GM21526 (cell line): ENCODE data around the gene ITPR1.
"Not testable (repeated sequence)": the region's sequence is repeated elsewhere in the genome, so short reads cannot be mapped to it uniquely, and the experiment has no call there.

Source experiments
- ATAC-seq: cut with Tn5 transposase; IDR thresholded peaks from one replicate; pipeline ENCODE4 v1.9.1; 2021; ENCODE audit warnings: moderate library complexity; ENCODE audit not compliant: unreplicated experiment, low FRiP score

The ITPR1 gene

DNA sequence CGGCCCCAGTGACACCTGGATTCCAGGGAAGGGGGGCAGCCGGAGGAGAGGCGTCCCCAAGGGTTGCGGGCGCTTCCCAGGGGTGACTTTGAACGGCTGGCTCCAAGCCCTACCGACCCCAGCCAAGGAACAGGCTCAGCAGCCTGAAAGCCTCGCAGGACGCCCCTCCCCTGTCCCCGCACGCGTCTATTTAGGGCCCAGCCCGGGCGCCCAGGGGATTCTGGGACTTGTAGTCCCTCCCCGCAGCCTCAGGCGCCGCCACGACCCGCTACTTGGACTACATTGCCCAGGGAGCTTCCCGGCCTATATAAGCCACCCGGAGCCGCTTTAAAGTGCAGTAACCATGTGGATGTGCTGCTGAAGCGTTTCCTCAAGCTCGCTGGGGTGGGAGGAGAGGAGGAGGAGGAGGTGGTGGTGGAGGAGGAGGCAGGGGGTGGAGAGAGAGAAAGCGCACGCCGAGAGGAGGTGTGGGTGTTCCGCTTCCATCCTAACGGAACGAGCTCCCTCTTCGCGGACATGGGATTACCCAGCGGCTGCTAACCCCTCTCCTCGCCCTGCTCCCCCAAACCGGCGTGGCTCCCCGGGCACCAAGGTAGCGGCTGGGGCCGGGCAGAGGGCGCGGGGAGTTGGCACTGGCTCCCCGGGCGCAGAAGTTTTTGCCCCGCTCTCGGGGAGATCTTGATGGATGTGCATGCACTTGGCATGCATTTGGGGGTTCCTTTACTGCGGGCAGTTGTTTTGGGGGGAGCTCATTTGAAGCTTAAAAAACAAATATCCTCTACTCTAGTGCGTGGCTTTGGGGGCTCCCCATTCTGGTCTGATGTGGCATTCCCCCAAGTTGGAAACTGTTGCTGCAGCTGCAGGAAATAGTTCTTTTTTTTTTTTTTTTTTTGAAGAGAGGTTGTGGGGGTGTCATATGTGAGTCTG is at the start of gene ITPR1:
Gene ITPR1 (plus strand): TSS at position 335 of the 927 bp plus-strand sequence. CDS start 23,144 bp downstream, outside the sequence.
- ATAC-seq, result peak; percentile 89

DNA sequence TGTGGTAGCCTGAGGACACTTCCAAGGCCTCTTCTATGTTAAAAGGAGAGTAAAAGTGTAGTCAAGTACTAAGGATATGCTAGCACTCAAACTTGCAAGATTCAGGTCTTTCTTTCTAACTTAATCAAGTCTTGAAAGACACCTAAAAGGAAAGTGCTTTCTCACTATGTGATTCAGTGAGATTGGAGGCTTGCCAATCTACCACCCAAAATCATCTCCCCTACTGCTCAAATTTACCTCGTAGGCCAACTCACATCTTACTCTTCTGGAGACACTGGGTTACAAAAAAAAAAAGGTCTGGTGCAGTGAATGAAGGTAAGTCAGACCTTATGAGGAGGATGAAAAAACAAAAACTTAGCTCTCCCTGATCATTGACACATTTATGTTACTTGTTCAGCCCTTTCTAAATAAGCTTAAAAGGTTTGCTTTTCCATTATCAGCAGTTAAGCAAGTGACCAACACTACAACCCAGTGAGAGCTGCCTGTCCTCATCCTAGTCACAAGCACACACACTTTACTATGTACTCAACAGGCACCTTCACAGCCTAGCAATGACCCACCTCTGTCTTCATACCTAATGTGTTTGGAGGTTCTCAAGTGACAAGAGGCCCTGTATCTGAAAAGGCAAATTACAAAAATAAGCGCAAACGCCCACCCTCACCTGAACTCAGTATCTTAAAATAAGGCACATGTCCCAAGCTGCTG is 45.7 kb upstream of the ITPR1 start:
- ATAC-seq, result no peak

DNA sequence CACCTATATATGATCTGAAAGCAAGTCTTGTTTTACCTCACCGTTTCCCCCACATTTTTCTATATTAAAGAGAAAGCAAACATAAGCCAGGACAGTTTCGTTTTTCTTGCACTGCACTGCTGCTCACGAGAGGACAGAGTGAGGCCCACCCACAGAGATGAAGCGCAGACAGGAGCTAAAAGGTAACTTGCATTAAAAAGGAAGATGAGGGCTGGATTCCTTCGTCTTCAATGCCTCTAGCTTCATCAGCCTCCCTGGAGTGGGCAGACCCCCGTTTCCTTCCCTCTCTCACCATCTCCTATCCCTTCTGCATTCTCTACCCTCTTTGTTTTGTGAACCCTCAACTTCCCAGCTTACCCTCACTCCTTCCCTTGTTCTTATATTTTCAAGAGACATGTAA is 45.0 kb upstream of the ITPR1 start:
- ATAC-seq, result no peak

DNA sequence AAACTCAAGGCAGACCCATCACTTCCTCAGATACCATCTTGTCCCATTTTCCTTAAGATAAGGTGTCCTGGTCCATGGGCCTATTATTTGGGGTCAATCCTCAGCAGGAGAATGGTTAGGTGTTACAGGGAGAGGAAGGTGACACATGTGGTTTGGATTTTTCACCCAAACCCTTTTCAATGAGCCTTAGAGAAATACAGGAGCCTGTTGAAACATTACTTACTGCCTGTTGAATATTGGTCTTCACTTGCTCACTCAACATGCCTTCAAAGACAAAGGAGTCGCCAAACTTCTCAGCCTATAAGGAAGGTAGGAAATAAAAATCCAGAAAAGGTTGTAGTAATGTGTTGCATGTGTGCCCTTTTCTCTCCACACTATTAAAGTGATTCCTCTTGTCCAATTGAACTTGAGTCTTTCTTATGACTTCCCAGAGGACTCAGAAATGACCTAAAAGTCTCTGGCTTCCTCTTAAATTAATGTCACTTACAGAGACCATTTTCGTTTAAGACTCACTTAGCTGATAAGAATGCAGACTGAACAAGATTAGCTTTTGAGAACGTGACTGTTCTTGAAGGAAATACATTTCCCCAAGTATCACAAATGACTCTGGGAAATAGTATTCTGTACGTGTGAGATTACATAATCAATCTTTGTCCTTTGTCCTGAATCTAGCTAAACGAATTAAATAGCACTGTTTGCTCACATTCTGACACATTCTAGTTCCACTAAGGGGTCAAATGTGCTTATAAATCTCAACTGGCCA is 43.9 kb upstream of the ITPR1 start:
- ATAC-seq, result no peak

DNA sequence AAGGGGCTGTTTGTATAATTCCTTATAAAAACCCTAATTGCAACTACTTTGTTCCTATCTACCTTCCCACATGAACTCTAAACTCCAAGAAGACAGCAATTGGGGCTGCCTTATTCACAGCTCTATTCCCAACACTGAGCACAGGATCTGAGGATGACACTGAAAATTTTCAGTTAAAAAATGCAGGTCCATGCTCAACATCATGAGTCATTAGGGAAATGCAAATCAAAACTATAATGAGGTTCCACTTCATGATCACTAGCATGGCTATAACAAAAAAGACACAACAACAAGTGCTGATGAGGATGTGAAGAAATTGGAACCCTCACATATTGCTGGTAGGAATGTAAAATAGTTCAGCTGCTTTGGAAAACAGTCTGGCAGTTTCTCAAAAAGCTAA is 39.0 kb upstream of the ITPR1 start:
- no peak for ATAC-seq

DNA sequence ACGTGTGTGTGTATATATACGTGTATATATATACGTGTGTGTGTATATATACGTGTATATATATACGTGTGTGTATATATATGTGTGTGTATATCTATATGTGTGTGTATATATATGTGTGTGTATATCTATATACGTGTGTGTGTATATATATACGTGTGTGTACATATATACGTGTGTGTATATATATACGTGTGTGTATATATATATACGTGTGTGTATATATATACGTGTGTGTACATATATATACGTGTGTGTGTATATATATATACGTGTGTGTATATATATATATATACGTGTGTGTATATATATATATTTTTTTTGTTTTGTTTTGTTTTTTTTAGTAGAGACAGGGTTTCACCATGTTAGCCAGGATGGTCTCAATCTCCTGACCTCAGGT is 36.4 kb upstream of the ITPR1 start:
- not testable (repeated sequence) for ATAC-seq

DNA sequence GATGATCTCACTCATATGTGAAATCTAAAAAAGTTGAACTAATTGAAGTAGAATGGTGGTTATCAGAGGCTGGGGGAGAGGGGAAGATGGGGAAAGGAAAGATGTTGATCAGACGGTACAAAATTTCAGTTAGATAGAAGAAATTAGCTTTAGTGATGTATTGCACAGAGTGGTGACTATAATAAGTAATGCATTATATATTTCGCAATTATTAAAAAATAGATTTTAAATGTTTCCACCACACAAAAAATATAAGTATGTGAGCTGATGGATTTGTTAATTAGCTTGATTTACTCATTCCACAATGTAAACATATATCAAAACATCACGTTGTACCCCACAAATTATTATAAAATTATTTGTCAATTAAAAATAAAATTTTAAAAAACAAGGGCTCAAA is 34.2 kb upstream of the ITPR1 start:
- ATAC-seq, result no peak

DNA sequence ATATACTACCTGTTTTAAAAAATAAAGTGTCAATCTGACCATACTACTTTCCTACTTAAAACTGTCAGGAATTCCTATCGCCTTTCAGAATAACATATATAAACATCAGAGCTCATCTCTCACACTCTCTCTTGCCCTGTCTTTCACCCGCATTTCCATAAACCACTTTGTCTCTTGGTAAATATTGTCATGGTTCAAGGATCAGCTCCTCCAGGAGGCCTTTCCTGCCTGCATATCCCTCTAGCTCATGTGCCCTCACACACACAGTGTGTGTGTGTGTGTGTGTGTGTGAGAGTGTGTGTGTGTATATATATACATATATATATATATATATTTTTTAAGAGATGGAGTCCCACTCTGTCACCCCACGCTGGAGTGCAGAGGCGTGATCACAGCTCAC is 32.8 kb upstream of the ITPR1 start:
- ATAC-seq, result no peak

DNA sequence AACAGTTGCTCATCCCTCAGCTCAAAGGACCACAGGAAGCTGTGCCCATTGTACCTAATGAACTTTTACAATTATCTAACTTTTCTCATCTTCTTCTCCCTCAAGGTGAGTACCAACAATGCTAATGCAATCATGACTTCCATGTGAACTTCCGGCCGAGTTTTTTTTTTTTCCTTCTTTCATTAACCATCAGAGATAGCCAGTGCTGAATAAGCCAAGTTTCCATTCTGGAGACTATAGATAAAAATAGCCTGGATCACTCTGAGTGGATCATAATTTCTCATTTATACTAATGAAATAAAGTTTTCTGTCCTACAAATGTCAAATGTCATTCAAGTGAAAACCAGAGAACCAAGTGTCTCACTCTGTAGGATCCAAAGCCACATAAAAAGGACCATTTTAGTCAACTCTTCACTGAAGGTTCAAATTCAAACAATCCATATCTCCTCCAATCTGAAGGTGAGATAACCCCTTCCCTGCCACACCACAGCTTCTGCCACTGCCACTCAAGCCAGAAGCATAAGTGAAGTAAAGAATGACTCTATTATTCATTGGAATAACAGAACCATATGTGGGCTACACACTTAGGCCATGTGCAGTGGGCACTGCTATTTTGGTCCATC is 31.6 kb upstream of the ITPR1 start:
- no peak for ATAC-seq

DNA sequence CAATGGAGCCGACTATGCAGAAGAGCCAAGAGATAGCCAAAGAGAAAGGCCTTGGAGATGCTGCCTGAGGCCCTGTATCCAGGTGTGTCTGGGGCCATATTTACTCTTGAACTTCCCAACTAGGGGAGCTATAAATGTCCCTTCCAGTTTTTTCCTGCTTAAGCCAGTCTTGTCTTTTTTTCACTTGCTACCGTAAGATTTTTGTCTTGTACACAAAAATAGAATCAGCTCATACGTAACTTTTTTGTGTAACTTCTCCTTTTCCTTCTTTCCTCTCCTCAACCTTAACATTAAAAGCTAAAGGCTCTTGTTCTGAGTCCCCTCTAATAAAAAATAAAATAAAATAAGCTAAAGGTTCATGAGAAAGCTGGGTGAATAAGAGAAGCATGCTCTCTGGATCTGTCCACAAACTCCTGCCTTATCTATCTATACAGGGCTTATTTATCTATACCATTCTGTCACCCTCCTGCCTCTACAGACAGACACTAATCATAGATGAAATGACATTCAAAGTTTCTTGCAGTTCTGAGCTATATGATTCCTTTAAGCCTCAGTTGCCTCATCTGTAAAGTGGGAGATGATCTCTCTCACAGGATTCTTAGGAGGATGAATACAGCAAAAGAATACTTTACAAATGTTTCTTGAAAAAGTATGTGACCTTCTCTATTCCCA is 30.6 kb upstream of the ITPR1 start:
- no peak for ATAC-seq

DNA sequence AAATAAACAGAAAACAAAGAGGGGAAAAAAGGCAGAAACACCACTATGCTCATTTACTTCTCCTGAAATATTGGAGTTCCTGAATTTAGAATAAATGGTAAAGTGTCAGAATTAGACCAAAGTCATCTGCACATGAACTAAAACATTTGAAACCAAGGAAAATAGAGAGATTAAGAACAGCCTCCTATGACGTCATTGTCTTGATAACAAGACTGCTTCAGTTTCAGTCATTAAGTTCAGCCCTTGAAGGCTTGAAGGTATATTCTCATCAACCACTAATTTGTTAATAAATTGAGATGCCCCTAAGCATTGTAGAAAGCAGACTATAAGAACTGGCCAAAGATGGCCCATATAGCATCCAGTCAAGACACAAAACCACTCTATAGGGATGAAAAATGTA is 28.6 kb upstream of the ITPR1 start:
- no peak for ATAC-seq

DNA sequence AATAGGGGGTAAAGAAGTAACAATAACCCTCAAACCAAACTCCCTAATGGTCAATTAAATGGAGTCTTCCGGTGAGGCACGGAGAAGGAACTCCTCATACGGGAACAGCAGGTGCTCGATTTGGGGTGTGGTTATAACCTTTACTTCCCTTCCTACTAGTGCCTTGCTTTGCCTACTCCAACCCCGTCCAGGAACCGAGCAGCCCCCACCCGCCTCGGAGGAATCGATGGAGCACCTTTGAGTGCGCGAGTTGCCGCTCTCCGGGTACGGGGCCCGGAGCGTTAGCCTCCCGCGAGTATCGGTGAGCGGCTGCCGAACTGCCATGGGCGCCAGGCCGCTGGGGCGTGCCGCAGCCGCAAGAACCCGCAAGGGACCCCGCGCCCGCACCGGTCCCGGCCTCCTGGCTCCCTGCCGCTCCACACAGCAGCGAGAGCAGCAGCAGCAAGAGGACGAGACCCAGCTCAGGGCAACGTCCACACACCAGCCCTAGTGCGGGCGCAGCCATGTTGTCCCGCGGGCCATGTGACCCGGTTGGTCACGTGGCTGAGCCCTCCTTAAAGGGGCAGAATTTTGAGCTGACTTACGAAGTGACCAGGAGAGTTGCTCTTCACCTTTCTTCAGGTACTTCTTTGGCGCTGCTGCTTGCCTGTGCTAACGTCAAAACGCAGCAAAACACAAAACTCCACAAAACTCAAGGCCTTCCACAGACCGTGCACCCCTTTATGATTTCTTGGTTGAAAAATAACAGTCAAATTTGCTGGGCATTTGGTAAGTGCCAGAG is 26.2 kb upstream of the ITPR1 start, which contains the start of gene SUMF1:
Gene SUMF1 (minus strand): TSS at position 529 of the 781 bp plus-strand sequence. CDS start 24 bp downstream, at position 505.
- peak; percentile 100 for ATAC-seq

DNA sequence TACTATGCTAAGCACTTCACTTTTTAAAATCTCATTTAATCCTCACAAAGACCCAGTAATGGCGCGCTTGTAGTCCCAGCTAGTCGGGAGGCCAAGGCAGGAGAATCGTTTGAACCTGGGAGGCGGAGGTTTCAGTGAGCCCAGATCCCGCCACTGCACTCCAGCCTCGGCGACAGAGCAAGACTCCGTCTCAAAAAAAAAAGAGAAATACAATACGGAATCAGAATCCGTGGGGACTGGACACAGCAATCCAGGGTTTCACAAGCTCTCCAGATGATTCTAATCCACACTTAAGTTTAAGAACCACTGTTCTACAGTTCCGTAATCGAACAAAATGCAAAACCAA is 25.7 kb upstream of the ITPR1 start:
- ATAC-seq, result no peak

DNA sequence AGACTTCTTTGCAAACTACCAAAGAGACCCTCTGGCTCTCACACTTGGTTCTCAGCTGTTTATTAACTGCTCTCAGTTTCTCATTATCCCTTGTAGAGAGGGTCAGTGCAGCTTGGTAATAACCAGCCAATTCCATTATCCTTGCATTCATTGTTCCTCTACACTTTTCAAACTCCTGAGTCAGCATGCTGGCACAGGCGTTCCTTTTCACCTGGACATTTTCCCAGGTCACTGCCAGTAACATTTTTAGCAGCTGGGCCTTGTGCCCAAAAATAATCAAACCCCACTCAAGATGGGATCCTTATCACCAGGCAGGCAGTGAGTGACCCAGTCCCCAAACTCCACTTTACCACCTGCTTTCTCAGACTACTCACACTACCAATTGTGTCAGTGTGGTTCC is 21.2 kb upstream of the ITPR1 start:
- no peak for ATAC-seq

DNA sequence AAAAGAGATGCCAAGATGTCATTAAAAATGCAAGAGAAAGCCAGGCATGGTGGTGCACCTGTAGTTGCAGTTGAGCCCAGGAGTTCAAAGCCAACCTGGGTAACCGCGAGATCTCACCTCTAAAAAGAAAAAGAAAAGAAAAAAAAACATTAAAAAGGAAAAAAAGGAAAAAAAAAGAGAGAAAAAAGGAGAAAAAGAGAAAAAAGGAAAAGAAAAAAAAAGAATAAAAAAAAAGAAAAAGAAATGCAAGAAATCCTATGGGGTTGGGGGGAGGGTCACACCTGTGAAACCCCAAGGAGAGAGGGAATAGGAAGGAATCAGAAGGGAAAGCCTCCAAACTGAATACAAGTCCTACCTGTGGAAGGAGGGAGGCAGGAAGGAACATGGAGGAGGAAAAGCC is 20.8 kb upstream of the ITPR1 start:
- no peak for ATAC-seq

DNA sequence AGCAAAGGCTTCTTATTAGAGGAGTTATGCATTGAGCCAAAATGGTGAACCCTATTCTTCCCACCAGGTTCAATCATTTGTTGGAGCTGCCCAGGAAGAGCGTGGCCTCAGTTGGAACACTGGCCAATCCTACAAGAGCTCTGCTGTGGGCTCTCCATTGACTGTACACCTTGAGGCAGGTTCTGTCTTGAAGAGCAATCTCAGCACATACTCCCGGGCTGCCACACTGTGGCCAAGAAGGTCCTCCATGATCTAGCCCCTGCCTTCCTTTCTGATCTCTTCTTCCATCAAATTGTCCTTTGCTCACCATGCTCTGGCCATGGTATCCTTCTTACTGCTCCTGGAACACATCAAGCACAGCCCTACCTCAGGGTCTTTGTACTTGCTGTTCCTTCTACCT is 20.4 kb upstream of the ITPR1 start:
- no peak for ATAC-seq

DNA sequence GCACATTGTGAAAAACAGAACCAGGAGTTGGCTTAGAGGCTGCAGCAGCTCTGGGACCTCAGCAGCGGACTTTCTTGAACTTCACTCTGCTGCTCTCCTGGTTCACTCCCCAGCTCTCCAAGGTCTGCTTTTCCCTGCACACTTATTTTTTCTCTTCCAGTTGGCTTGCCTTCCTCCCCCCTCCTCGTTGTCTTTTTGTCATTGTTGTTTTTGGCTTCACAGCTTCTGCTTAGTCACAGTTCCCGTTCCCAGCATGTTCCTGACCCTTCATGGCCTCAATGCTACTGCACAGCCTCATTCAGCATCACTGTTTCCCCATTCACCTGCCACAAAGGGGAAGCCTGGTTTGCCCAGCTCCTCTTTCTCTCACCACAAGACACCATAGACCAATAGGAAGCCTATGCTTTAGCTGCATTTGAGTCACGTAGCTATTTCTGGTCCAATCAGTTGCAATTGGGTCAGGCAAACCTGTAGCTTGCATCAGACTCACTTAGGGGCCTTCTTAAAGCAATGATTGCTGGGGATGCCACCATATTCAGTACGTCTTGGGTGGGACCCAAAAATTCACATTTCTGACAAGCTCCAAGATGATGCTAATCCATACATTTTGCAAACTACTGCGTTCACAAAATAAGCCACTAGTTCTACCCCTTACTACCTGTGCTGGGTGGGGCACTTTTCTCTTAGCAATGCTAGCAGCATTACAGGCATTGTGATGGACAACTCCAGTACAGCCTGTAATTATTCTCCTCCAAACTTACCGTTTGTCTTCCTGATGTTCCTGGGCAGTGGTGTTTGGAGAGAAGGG is 18.3 kb upstream of the ITPR1 start:
- ATAC-seq, result peak; percentile 53

DNA sequence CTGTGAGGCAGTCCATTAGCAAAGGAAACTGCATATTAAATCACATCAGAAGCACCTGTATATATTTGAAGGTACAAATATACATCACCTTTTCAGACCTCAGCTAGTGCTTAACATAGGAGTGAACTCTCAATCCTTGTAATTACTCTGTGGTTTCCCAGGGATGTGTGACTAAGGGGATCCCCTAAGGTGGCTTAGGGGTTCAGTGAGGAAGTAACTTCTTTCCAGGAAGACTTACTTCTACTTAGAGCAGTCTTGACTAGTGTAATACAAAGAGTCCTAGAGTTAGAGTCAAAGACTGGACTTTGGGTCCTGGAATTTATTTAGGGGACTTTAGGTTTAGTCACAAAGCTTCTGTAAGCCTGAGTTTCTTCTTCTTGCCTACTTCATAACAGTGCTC is 17.3 kb upstream of the ITPR1 start:
- no peak for ATAC-seq

DNA sequence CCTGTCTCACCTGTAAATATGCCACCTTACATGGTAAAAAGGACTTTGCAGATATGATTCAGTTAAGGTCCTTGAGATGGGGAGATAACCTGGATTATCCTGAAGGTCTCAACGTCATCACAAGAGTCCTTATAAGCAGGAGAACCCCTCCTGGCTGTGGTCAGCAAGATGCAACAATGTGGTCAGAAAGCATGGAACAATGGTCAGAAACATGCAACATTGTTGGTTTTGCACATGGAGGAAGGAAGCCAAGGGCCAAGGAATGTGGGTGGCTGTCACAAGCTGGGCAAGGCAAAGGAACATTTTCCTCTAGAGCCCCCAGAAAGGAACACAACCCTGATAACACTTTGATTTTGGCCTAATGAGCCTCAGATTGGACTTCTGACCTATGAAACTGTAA is 16.7 kb upstream of the ITPR1 start:
- ATAC-seq, result no peak
